ENCODE measurements around the gene PUSL1.
A peak's percentile ranks its signal among the peaks of the same experiment; 100 is the strongest.

The PUSL1 gene

DNA sequence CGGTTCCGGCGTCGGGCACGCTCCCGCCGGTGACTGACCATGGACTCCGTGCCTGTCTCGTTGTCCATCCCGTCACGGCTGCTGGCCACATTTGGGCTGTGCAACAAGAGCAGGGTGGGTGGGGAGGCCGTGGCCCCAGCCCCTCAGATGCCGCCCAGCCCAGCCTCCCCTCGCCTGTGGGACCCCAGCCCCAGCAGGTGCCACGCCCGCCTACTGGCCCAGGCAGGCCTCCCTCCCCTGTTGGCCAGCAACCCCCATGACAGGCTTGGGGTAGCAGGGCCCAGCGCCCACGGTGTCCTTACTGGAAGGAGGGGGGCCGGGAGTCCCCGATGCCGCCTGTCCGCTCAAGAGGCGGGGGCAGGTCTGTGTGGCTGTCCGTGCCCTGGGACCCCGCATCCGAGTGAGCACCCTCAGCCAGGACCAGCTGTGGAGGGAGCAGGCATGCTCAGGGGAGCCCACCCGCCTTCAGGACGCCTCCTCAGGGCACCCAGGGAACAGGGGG, 33.7 kb downstream of the PUSL1 start:
- no peak overlapping the region for H3K4me3 ChIP-seq (ENCODE audit: low read depth, low read length)
- TF ChIP-seq, protein P1, sequence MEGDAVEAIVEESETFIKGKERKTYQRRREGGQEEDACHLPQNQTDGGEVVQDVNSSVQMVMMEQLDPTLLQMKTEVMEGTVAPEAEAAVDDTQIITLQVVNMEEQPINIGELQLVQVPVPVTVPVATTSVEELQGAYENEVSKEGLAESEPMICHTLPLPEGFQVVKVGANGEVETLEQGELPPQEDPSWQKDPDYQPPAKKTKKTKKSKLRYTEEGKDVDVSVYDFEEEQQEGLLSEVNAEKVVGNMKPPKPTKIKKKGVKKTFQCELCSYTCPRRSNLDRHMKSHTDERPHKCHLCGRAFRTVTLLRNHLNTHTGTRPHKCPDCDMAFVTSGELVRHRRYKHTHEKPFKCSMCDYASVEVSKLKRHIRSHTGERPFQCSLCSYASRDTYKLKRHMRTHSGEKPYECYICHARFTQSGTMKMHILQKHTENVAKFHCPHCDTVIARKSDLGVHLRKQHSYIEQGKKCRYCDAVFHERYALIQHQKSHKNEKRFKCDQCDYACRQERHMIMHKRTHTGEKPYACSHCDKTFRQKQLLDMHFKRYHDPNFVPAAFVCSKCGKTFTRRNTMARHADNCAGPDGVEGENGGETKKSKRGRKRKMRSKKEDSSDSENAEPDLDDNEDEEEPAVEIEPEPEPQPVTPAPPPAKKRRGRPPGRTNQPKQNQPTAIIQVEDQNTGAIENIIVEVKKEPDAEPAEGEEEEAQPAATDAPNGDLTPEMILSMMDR (IDR thresholded peaks at IDR 0.05; ENCODE audit: borderline replicate concordance, insufficient read depth, low read depth, low read length): no peak

DNA sequence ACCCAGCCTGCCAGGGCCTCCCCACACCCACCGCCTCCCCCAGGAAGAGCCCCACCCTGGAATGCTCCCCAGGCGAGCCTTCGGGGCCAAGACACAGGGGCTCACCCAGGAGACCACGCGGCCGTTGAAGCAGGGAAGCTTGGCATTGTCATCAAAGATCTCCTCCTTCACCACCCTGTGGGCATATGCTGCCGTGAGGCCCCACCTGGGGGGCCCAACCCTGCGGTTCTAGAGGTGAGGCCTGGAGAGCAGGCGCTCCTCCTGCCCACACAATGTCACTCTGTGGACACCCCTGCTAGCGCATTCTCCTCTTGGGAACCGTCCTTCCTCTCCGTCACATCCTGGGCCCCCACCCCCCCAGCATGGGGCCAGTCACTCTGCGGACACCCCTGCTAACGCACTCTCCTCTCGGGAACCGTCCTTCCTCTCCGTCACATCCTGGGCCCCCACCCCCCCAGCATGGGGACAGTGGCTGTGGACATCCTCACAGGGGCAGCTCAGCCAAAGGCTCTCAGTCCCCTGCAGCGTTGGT, 34.3 kb downstream of the PUSL1 start:
- TF ChIP-seq, protein P1 (IDR thresholded peaks at IDR 0.05; ENCODE audit: borderline replicate concordance, insufficient read depth, low read depth, low read length): no peak
- no peak overlapping the region for H3K4me3 ChIP-seq (ENCODE audit: low read depth, low read length)

- TF ChIP-seq, protein P1 (IDR thresholded peaks at IDR 0.05; ENCODE audit: borderline replicate concordance, insufficient read depth, low read depth, low read length): no peak
- H3K4me3 ChIP-seq (ENCODE audit: low read depth, low read length): no peak overlapping the region
These were observed 35.5 kb downstream of the PUSL1 start for GRCh38 chr1:1343811-1344421.

DNA sequence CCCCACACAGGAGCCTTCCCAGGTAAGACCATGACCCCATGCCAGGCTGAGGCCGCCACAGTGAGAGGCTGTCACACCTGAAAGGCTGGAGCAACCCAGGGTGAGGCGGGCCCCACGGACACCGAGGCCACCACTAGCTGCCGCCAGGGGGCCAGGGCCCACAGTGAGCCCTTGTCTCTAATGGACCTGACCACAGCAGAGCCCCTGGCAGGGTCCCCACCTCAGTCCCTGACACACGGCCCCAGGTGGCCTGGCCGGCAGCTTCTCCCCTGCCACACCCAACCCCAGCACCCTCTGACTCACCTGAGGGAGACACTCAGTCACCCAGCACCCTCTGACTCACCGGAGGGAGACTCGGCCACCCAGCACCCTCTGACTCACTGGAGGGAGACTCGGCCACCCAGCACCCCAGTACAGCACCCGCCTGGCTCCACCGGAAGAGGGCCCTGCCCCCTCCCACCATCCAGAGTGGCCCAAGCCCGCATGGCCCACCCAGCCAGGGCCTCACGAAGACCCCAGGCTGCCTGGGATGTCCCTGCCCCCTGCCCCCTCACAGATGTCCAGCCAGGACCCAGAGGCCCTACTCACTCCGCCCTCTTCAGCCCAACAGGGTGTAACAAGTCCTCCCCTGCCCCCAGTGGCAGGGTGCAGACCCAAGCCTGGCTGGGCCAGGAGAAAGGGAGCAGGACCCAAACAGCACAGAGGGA, 36.4 kb downstream of the PUSL1 start:
- TF ChIP-seq, protein P1 (IDR thresholded peaks at IDR 0.05; ENCODE audit: borderline replicate concordance, insufficient read depth, low read depth, low read length): peak; percentile 17; the same call in 1 of the 2 replicates
- H3K4me3 ChIP-seq (ENCODE audit: low read depth, low read length): no peak overlapping the region

DNA sequence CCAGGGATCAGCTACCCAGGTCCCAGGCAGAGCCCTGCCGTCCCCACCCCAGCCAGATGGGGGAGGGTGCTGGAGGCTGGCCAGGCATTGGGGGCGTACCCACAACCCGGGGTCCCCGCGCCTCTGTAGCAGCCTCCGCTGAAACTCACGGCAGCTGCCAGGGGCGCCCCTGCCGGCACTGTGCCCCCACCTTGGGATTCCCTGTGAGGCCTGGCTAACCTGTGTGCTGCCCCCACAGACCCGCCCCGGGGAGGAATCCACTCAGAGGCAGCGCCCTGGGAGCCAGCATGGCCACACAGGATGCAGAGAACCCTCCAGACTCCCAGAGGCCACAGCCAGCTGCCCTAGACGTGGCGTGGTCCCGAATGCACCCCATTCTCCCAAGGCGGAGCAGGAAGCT, 37.0 kb downstream of the PUSL1 start:
- H3K4me3 ChIP-seq (ENCODE audit: low read depth, low read length): no peak overlapping the region
- TF ChIP-seq, protein P1 (IDR thresholded peaks at IDR 0.05; ENCODE audit: borderline replicate concordance, insufficient read depth, low read depth, low read length): no peak

- no peak overlapping the region for H3K4me3 ChIP-seq (ENCODE audit: low read depth, low read length)
- TF ChIP-seq, protein P1 (IDR thresholded peaks at IDR 0.05; ENCODE audit: borderline replicate concordance, insufficient read depth, low read depth, low read length): no peak
These were observed 37.6 kb downstream of the PUSL1 start for GRCh38 chr1:1345860-1346500.
